PC-9 (cell line): ENCODE results near the gene RBFOX2. TPM values are rescaled to one million over a fixed set of nuclear protein-coding genes. Genes with fewer than 3 reads are reported as not detected.

Experiments used
- BruUV-seq: library from RNA; stranded (reverse); fragments of 400-500 nt; replicated peaks from 2 replicates; lab custom pipeline; 2021; lab: Mats Ljungman, UMichigan
- CTCF ChIA-PET: fragments of 300-600 bp; sonication (Branson Sonifier 250); formaldehyde crosslinking; loops from one replicate; lab custom pipeline; 2022; ENCODE audit warnings: antibody characterized with exemption; lab: Charles Lee
- POLR2A ChIA-PET: fragments of 300-600 bp; sonication (Branson Sonifier 250); formaldehyde crosslinking; loops from one replicate; lab custom pipeline; 2022; ENCODE audit warnings: antibody characterized with exemption; ENCODE audit not compliant: unreplicated experiment; lab: Charles Lee
- DNase-seq, 2 experiments: peaks; one replicate each; pipeline versions ENCODE4 v3.0.0 to v3.0.0-alpha.2; 2015 to 2022; ENCODE audit warnings: mixed read lengths in 1 of 2
- H2AFZ ChIP-seq: fragments of 200-600 bp; sonication (generic); 2 replicates; pipeline ENCODE4 v1.8.1; 2017; ENCODE audit warnings: antibody characterized with exemption
- H3F3A ChIP-seq: fragments of 200-600 bp; sonication (generic); 2 replicates; pipeline ENCODE4 v1.8.1; 2017; ENCODE audit warnings: antibody characterized with exemption, mild to moderate bottlenecking, low read depth; ENCODE audit not compliant: insufficient read depth
- H3K27ac ChIP-seq: fragments of 200-600 bp; sonication (generic); 2 replicates; pipeline ENCODE4 v1.6.1; 2016; ENCODE audit warnings: mixed run types
- H3K27me3 ChIP-seq: fragments of 200-600 bp; sonication (generic); 2 replicates; pipeline ENCODE4 v1.6.1; 2016; ENCODE audit warnings: low read depth, mixed run types; ENCODE audit not compliant: insufficient read depth
- H3K36me3 ChIP-seq: fragments of 200-600 bp; sonication (generic); 2 replicates; pipeline ENCODE4 v1.6.1; 2016; ENCODE audit warnings: low read depth, mixed run types
- H3K4me1 ChIP-seq: fragments of 200-600 bp; sonication (generic); replicated peaks from 2 replicates; pipeline ENCODE4 v1.6.1; 2016; ENCODE audit warnings: mixed run types; ENCODE audit not compliant: insufficient read depth
- H3K4me2 ChIP-seq: fragments of 200-600 bp; sonication (generic); 2 replicates; pipeline ENCODE4 v1.6.1; 2017; ENCODE audit warnings: mixed run types
- H3K4me3 ChIP-seq: fragments of 200-600 bp; sonication (generic); 2 replicates; pipeline ENCODE4 v1.6.1; 2016; ENCODE audit warnings: mixed run types
- H3K79me2 ChIP-seq: fragments of 200-600 bp; sonication (generic); 2 replicates; pipeline ENCODE4 v1.6.1; 2017; ENCODE audit warnings: low read depth, mixed run types
- H3K9me2 ChIP-seq: fragments of 200-600 bp; sonication (generic); 2 replicates; pipeline ENCODE4 v1.8.1; 2017; ENCODE audit warnings: mild to moderate bottlenecking; ENCODE audit not compliant: insufficient read depth
- H3K9me3 ChIP-seq: fragments of 200-600 bp; sonication (generic); 2 replicates; pipeline ENCODE4 v1.8.1; 2016; ENCODE audit warnings: low read depth; ENCODE audit not compliant: insufficient read depth
- H4K20me1 ChIP-seq: fragments of 200-600 bp; sonication (generic); 2 replicates; pipeline ENCODE4 v1.8.1; 2017; ENCODE audit not compliant: insufficient read depth
- CTCF ChIP-seq: fragments of 200-600 bp; sonication (generic); conservative IDR thresholded peaks from 2 replicates; pipeline ENCODE4 v1.6.1; 2017; ENCODE audit warnings: mixed run types, antibody characterized with exemption, mild to moderate bottlenecking, moderate library complexity
- EZH2 ChIP-seq: fragments of 200-600 bp; sonication (generic); IDR thresholded peaks from 2 replicates; pipeline ENCODE4 v1.8.0; 2017; ENCODE audit warnings: antibody characterized with exemption, low read depth
- intact Hi-C: fragments of 100-400 bp; cut with micrococcal nuclease; formaldehyde crosslinking; loops from one replicate; pipeline ENCODE4 v1.10.0; 2022; ENCODE audit not compliant: unreplicated experiment
- total RNA-seq: library from RNA; stranded (reverse); gene quantifications from 2 replicates; pipeline ENCODE4 v1.2.3, GENCODE V29; 2021

RBFOX2 gene
- total RNA-seq, 1 experiment from 2014 or later: 109 TPM

GRCh38 chr22:36008565-36008964, 20.1 kb downstream of the RBFOX2 start:
- H3F3A ChIP-seq: peaks cover 8% of the 10 kb centered on the region; the same call in 1 of the 2 replicates
- H3K36me3 ChIP-seq: no peaks in the 10 kb centered on the region
- intact Hi-C loops: no loop called here
- TF ChIP-seq CTCF (no peak), EZH2 (no peak)
- peaks cover 77% of the 10 kb centered on the region for H4K20me1 ChIP-seq
- BruUV-seq: no TSS peak
- POLR2A ChIA-PET: no interaction called here
- H3K4me3 ChIP-seq: no peak overlapping the region
- no peak for DNase-seq
- CTCF ChIA-PET: no interaction called here
- H2AFZ ChIP-seq: no peak overlapping the region
- no peaks in the 10 kb centered on the region for H3K27me3 ChIP-seq
- H3K79me2 ChIP-seq: peaks cover 97% of the 10 kb centered on the region
- no peaks in the 10 kb centered on the region for H3K9me3 ChIP-seq
- no peaks in the 10 kb centered on the region for H3K9me2 ChIP-seq
- no peak overlapping the region for H3K4me2 ChIP-seq
- no peak overlapping the region for H3K27ac ChIP-seq
- H3K4me1 ChIP-seq: no peaks in the 10 kb centered on the region

GRCh38 chr22:36008131-36008530, 20.5 kb downstream of the RBFOX2 start:
- Histone ChIP-seq H3K79me2 (peaks cover 97% of the 10 kb centered on the region), H3K27ac (no peak overlapping the region), H3F3A (peaks cover 8% of the 10 kb centered on the region; the same call in 1 of the 2 replicates), H3K4me3 (no peak overlapping the region), H3K36me3 (no peaks in the 10 kb centered on the region), H3K27me3 (no peaks in the 10 kb centered on the region), H3K9me3 (no peaks in the 10 kb centered on the region), H3K9me2 (no peaks in the 10 kb centered on the region), H4K20me1 (peaks cover 75% of the 10 kb centered on the region), H3K4me1 (no peaks in the 10 kb centered on the region), H3K4me2 (no peak overlapping the region), H2AFZ (no peak overlapping the region)
- POLR2A ChIA-PET: no interaction called here
- TF ChIP-seq EZH2 (no peak), CTCF (no peak)
- no TSS peak for BruUV-seq
- CTCF ChIA-PET: no interaction called here
- intact Hi-C loops: no loop called here
- DNase-seq: no peak

- CTCF ChIA-PET: no interaction called here
- no peak overlapping the region for H2AFZ ChIP-seq
- TF ChIP-seq EZH2 (no peak), CTCF (no peak)
- no peaks in the 10 kb centered on the region for H3K4me1 ChIP-seq
- H3K36me3 ChIP-seq: no peaks in the 10 kb centered on the region
- POLR2A ChIA-PET: no interaction called here
- peaks cover 53% of the 10 kb centered on the region for H4K20me1 ChIP-seq
- H3K79me2 ChIP-seq: peaks cover 94% of the 10 kb centered on the region
- H3K27me3 ChIP-seq: no peaks in the 10 kb centered on the region
- no peak overlapping the region for H3K4me3 ChIP-seq
- intact Hi-C loops: no loop called here
- H3F3A ChIP-seq: no peaks in the 10 kb centered on the region
- no peak overlapping the region for H3K4me2 ChIP-seq
- no peak overlapping the region for H3K27ac ChIP-seq
- DNase-seq: no peak
- no peaks in the 10 kb centered on the region for H3K9me2 ChIP-seq
- no TSS peak for BruUV-seq
- no peaks in the 10 kb centered on the region for H3K9me3 ChIP-seq
Observed at GRCh38 chr22:36003972-36004674, 24.5 kb downstream of the RBFOX2 start.
